Glomerular endothelial cell (primary cell): ENCODE data around the gene EPHB1. TPM values are rescaled to one million over a fixed set of nuclear protein-coding genes. Genes with fewer than 3 reads are reported as not detected.

Source experiments
- DNase-seq: peaks from one replicate; pipeline ENCODE4 v3.0.0-alpha.2; 2011; ENCODE audit warnings: low read depth, low spot score; ENCODE audit errors: extremely low read depth
- total RNA-seq: library from RNA; depleted of rRNA; stranded (reverse); fragments of >200 nt; gene quantifications from 2 replicates; pipeline ENCODE4 v1.2.3, GENCODE V29; 2015

The EPHB1 gene
- total RNA-seq, 1 donor from 2014 or later, result 25.7 TPM

GRCh38 chr3:134877788-134878187 lies 82.7 kb downstream of the EPHB1 start:
- DNase-seq, result no peak

- no peak for DNase-seq
These were observed 84.9 kb downstream of the EPHB1 start for GRCh38 chr3:134879990-134880389.

GRCh38 chr3:134880431-134880830 lies 85.4 kb downstream of the EPHB1 start:
- no peak for DNase-seq

GRCh38 chr3:134881305-134881704 lies 86.2 kb downstream of the EPHB1 start:
- no peak for DNase-seq

GRCh38 chr3:134883697-134884385 lies 88.8 kb downstream of the EPHB1 start:
- DNase-seq, result no peak

GRCh38 chr3:134885877-134886621 lies 91.0 kb downstream of the EPHB1 start:
- no peak for DNase-seq

GRCh38 chr3:134886991-134887390 lies 91.9 kb downstream of the EPHB1 start:
- DNase-seq, result no peak

- no peak for DNase-seq
These were observed 92.5 kb downstream of the EPHB1 start for GRCh38 chr3:134887536-134887935.

- DNase-seq, result no peak
These were observed 97.3 kb downstream of the EPHB1 start for GRCh38 chr3:134892326-134892725.

- no peak for DNase-seq
These were observed 97.7 kb downstream of the EPHB1 start for GRCh38 chr3:134892761-134893160.

- DNase-seq, result no peak
These were observed 99.5 kb downstream of the EPHB1 start for GRCh38 chr3:134894533-134894932.

GRCh38 chr3:134895181-134895580 lies 100.1 kb downstream of the EPHB1 start:
- DNase-seq, result no peak

- DNase-seq, result no peak
These were observed 101.1 kb downstream of the EPHB1 start for GRCh38 chr3:134896141-134896540.

GRCh38 chr3:134896696-134897095 lies 101.6 kb downstream of the EPHB1 start:
- DNase-seq, result no peak

GRCh38 chr3:134897391-134898141 lies 102.5 kb downstream of the EPHB1 start:
- no peak for DNase-seq

GRCh38 chr3:134898181-134898754 lies 103.2 kb downstream of the EPHB1 start:
- no peak for DNase-seq

GRCh38 chr3:134899786-134900185 lies 104.7 kb downstream of the EPHB1 start:
- DNase-seq, result no peak

- DNase-seq, result no peak
These were observed 105.4 kb downstream of the EPHB1 start for GRCh38 chr3:134900482-134900881.

GRCh38 chr3:134901461-134901860 lies 106.4 kb downstream of the EPHB1 start:
- no peak for DNase-seq

- DNase-seq, result no peak
These were observed 108.8 kb downstream of the EPHB1 start for GRCh38 chr3:134903837-134904236.

GRCh38 chr3:134904241-134904771 lies 109.2 kb downstream of the EPHB1 start:
- no peak for DNase-seq
